HL-60 (cell line): ENCODE data around the gene PDGFD.

Source experiments
- DNase-seq, 2 experiments: peaks; one replicate each; pipeline ENCODE4 v3.0.0-alpha.2; 2010 to 2020; ENCODE audit warnings: low read depth in 1 of 2, low spot score in 1 of 2
- H3K27ac ChIP-seq: fragments of 250-450 bp; sonication (Bioruptor Pico); replicated peaks from 2 replicates; pipeline ENCODE4 v1.5.1; 2020; ENCODE audit warnings: mild to moderate bottlenecking, moderate library complexity
- H3K27me3 ChIP-seq: fragments of 250-450 bp; sonication (Bioruptor Pico); 2 replicates; pipeline ENCODE4 v1.5.1; 2021; ENCODE audit warnings: mild to moderate bottlenecking, moderate library complexity; ENCODE audit not compliant: insufficient read depth, poor library complexity, severe bottlenecking
- H3K4me3 ChIP-seq: replicated peaks from 2 replicates; pipeline ENCODE4 v1.5.1; 2011; ENCODE audit warnings: mild to moderate bottlenecking, control low read depth, low read length; ENCODE audit not compliant: insufficient read depth
- CTCF ChIP-seq: IDR thresholded peaks from one replicate; pipeline ENCODE4 v1.5.1; 2011; ENCODE audit warnings: low read length, control low read depth, inconsistent platforms; ENCODE audit not compliant: insufficient read depth
- GABPA ChIP-seq: IDR thresholded peaks from 2 replicates; pipeline ENCODE4 v1.6.1; 2012; ENCODE audit warnings: low read depth
- POLR2AphosphoS5 ChIP-seq: IDR thresholded peaks from 2 replicates; pipeline ENCODE4 v1.6.1; 2012; ENCODE audit warnings: low read depth
- REST ChIP-seq: IDR thresholded peaks from 2 replicates; pipeline ENCODE4 v1.6.1; 2012; ENCODE audit warnings: low read depth; ENCODE audit not compliant: insufficient replicate concordance
- SPI1 ChIP-seq: IDR thresholded peaks from 2 replicates; pipeline ENCODE4 v1.6.1; 2012; ENCODE audit warnings: low read depth, mild to moderate bottlenecking, borderline replicate concordance

PDGFD gene

GRCh38 chr11:104159356-104159755 lies 4.6 kb downstream of the PDGFD start:
- no peak for DNase-seq
- Histone ChIP-seq H3K27ac (no peak overlapping the region), H3K27me3 (peaks cover 21% of the 10 kb centered on the region), H3K4me3 (no peak overlapping the region)
- TF ChIP-seq POLR2AphosphoS5: no peak
- no peak for TF ChIP-seq GABPA
- TF ChIP-seq SPI1: no peak
- no peak for TF ChIP-seq CTCF
- TF ChIP-seq REST: no peak

GRCh38 chr11:104155375-104155774 lies 8.6 kb downstream of the PDGFD start:
- H3K27ac ChIP-seq: no peak overlapping the region
- no peak for DNase-seq
- TF ChIP-seq GABPA (no peak), CTCF (no peak), SPI1 (no peak), REST (no peak), POLR2AphosphoS5 (no peak)
- no peak overlapping the region for H3K4me3 ChIP-seq
- H3K27me3 ChIP-seq: peaks cover 2% of the 10 kb centered on the region

GRCh38 chr11:104154296-104154695 lies 9.7 kb downstream of the PDGFD start:
- H3K27me3 ChIP-seq: peaks cover 2% of the 10 kb centered on the region
- H3K4me3 ChIP-seq: no peak overlapping the region
- no peak overlapping the region for H3K27ac ChIP-seq
- no peak for DNase-seq
- TF ChIP-seq REST (no peak), GABPA (no peak), SPI1 (no peak), CTCF (no peak), POLR2AphosphoS5 (no peak)
